WTC11 (cell line): ENCODE measurements around the gene GALNT18. TPM values are rescaled to one million over a fixed set of nuclear protein-coding genes. Genes with fewer than 3 reads are reported as not detected.
A peak's percentile ranks its signal among the peaks of the same experiment; 100 is the strongest.

Experiments used
- ATAC-seq: fragments of 200-7000 bp; cut with Tn5 transposase; 2 replicates; pipeline ENCODE4 v1.10.0; 2021; ENCODE audit warnings: mild to moderate bottlenecking, moderate library complexity
- CTCF ChIA-PET: fragments of 300-600 bp; sonication (Branson Sonifier 250); formaldehyde crosslinking; loops from one replicate; lab custom pipeline; 2021; ENCODE audit warnings: antibody characterized with exemption; lab: Charles Lee
- POLR2A ChIA-PET: fragments of 350-600 bp; sonication (Branson Sonifier 250); formaldehyde crosslinking; loops from one replicate; lab custom pipeline; 2021; ENCODE audit warnings: antibody characterized with exemption; lab: Charles Lee
- DNase-seq: peaks from one replicate; pipeline ENCODE4 v3.0.0; 2021; ENCODE audit warnings: low spot score
- H3K27ac Mint-ChIP-seq: 2 replicates; pipeline ENCODE4 v1.8.0; 2021; ENCODE audit warnings: mixed read lengths
- H3K27me3 Mint-ChIP-seq: 2 replicates; pipeline ENCODE4 v1.8.0; 2021; ENCODE audit warnings: low read depth, mild to moderate bottlenecking, moderate library complexity, mixed read lengths
- H3K36me3 Mint-ChIP-seq: 2 replicates; pipeline ENCODE4 v1.8.0; 2021; ENCODE audit warnings: mixed read lengths
- H3K4me1 Mint-ChIP-seq: 2 replicates; pipeline ENCODE4 v1.8.0; 2022; ENCODE audit warnings: mixed read lengths
- H3K4me3 Mint-ChIP-seq: 2 replicates; pipeline ENCODE4 v1.8.0; 2021; ENCODE audit warnings: mild to moderate bottlenecking, moderate library complexity, mixed read lengths
- H3K9me3 Mint-ChIP-seq: 2 replicates; pipeline ENCODE4 v1.8.0; 2021; ENCODE audit warnings: mixed read lengths
- ATF1 ChIP-seq: sonication (generic); formaldehyde crosslinking; IDR thresholded peaks from 2 replicates; pipeline ENCODE4 v1.8.1; 2023; ENCODE audit warnings: mild to moderate bottlenecking, moderate library complexity, missing genetic modification reagents
- ATF2 ChIP-seq: sonication (generic); formaldehyde crosslinking; IDR thresholded peaks from 2 replicates; pipeline ENCODE4 v1.8.1; 2022; ENCODE audit warnings: low read depth, missing genetic modification reagents, borderline replicate concordance
- ATF6 ChIP-seq: sonication (generic); formaldehyde crosslinking; IDR thresholded peaks from 2 replicates; pipeline ENCODE4 v1.8.1; 2023; ENCODE audit warnings: mild to moderate bottlenecking, missing genetic modification reagents
- CREM ChIP-seq: sonication (generic); formaldehyde crosslinking; IDR thresholded peaks from 2 replicates; pipeline ENCODE4 v1.8.1; 2022; ENCODE audit warnings: mild to moderate bottlenecking, missing genetic modification reagents, moderate library complexity
- FOXJ3 ChIP-seq: sonication (generic); formaldehyde crosslinking; IDR thresholded peaks from 2 replicates; pipeline ENCODE4 v1.9.0; 2021; ENCODE audit warnings: missing genetic modification reagents, mild to moderate bottlenecking, borderline replicate concordance
- FOXP1 ChIP-seq: sonication (generic); formaldehyde crosslinking; IDR thresholded peaks from 2 replicates; pipeline ENCODE4 v1.8.0; 2022; ENCODE audit warnings: missing genetic modification reagents, mild to moderate bottlenecking, moderate library complexity, borderline replicate concordance
- GTF2I ChIP-seq: fragments of 250-450 bp; sonication (Bioruptor Pico); conservative IDR thresholded peaks from 2 replicates; pipeline ENCODE4 v1.4.0; 2021; ENCODE audit warnings: mild to moderate bottlenecking
- KAT7 ChIP-seq: sonication (generic); formaldehyde crosslinking; IDR thresholded peaks from 2 replicates; pipeline ENCODE4 v1.8.1; 2023; ENCODE audit warnings: missing genetic modification reagents, mild to moderate bottlenecking, borderline replicate concordance
- MXD4 ChIP-seq: fragments of 250-450 bp; sonication (Bioruptor Pico); IDR thresholded peaks from 2 replicates; pipeline ENCODE4 v1.8.0; 2021; ENCODE audit warnings: mild to moderate bottlenecking, moderate library complexity, borderline replicate concordance
- MYBL2 ChIP-seq: sonication (generic); formaldehyde crosslinking; IDR thresholded peaks from 2 replicates; pipeline ENCODE4 v1.8.1; 2023; ENCODE audit warnings: mild to moderate bottlenecking, moderate library complexity, missing genetic modification reagents
- RELA ChIP-seq: sonication (generic); formaldehyde crosslinking; IDR thresholded peaks from 2 replicates; pipeline ENCODE4 v1.8.1; 2022; ENCODE audit warnings: missing genetic modification reagents, mild to moderate bottlenecking, borderline replicate concordance
- RORB ChIP-seq: fragments of 250-450 bp; sonication (Bioruptor Pico); IDR thresholded peaks from 2 replicates; pipeline ENCODE4 v1.9.0; 2021; ENCODE audit warnings: mild to moderate bottlenecking
- SMAD3 ChIP-seq: sonication (generic); formaldehyde crosslinking; IDR thresholded peaks from 2 replicates; pipeline ENCODE4 v1.8.0; 2022; ENCODE audit warnings: missing genetic modification reagents, mild to moderate bottlenecking, borderline replicate concordance
- SMAD4 ChIP-seq: sonication (generic); formaldehyde crosslinking; IDR thresholded peaks from 2 replicates; pipeline ENCODE4 v1.8.0; 2022; ENCODE audit warnings: mild to moderate bottlenecking, missing genetic modification reagents
- TEAD1 ChIP-seq: sonication (generic); formaldehyde crosslinking; IDR thresholded peaks from 2 replicates; pipeline ENCODE4 v1.8.0; 2022; ENCODE audit warnings: mild to moderate bottlenecking, missing genetic modification reagents
- USF1 ChIP-seq: sonication (generic); formaldehyde crosslinking; IDR thresholded peaks from 2 replicates; pipeline ENCODE4 v1.8.0; 2022; ENCODE audit warnings: mild to moderate bottlenecking, missing genetic modification reagents
- USF2 ChIP-seq: sonication (generic); formaldehyde crosslinking; IDR thresholded peaks from 2 replicates; pipeline ENCODE4 v1.8.1; 2023; ENCODE audit warnings: mild to moderate bottlenecking, missing genetic modification reagents, moderate library complexity
- ZNF121 ChIP-seq: sonication (generic); formaldehyde crosslinking; IDR thresholded peaks from 2 replicates; pipeline ENCODE4 v1.8.0; 2023; ENCODE audit warnings: missing genetic modification reagents
- ZNF317 ChIP-seq: sonication (generic); formaldehyde crosslinking; IDR thresholded peaks from 2 replicates; pipeline ENCODE4 v1.8.1; 2023; ENCODE audit warnings: low read depth, mild to moderate bottlenecking, moderate library complexity, missing genetic modification reagents, borderline replicate concordance
- total RNA-seq: library from RNA; stranded (reverse); gene quantifications from 3 replicates; pipeline ENCODE4 v1.2.3, GENCODE V29; 2021
- TF ChIP-seq, protein P1 (sequence below): sonication (generic); formaldehyde crosslinking; IDR thresholded peaks from 2 replicates; pipeline ENCODE4 v1.8.1; 2023; ENCODE audit warnings: mild to moderate bottlenecking, missing genetic modification reagents, borderline replicate concordance
- TF ChIP-seq, protein P2 (sequence below): sonication (generic); formaldehyde crosslinking; IDR thresholded peaks from 2 replicates; pipeline ENCODE4 v1.8.1; 2022; ENCODE audit warnings: mild to moderate bottlenecking, moderate library complexity, missing genetic modification reagents

GALNT18 gene
- total RNA-seq, 1 experiment from 2014 or later: 5.0 TPM

- TF ChIP-seq, protein P1, sequence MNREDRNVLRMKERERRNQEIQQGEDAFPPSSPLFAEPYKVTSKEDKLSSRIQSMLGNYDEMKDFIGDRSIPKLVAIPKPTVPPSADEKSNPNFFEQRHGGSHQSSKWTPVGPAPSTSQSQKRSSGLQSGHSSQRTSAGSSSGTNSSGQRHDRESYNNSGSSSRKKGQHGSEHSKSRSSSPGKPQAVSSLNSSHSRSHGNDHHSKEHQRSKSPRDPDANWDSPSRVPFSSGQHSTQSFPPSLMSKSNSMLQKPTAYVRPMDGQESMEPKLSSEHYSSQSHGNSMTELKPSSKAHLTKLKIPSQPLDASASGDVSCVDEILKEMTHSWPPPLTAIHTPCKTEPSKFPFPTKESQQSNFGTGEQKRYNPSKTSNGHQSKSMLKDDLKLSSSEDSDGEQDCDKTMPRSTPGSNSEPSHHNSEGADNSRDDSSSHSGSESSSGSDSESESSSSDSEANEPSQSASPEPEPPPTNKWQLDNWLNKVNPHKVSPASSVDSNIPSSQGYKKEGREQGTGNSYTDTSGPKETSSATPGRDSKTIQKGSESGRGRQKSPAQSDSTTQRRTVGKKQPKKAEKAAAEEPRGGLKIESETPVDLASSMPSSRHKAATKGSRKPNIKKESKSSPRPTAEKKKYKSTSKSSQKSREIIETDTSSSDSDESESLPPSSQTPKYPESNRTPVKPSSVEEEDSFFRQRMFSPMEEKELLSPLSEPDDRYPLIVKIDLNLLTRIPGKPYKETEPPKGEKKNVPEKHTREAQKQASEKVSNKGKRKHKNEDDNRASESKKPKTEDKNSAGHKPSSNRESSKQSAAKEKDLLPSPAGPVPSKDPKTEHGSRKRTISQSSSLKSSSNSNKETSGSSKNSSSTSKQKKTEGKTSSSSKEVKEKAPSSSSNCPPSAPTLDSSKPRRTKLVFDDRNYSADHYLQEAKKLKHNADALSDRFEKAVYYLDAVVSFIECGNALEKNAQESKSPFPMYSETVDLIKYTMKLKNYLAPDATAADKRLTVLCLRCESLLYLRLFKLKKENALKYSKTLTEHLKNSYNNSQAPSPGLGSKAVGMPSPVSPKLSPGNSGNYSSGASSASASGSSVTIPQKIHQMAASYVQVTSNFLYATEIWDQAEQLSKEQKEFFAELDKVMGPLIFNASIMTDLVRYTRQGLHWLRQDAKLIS: no peak
Observed at GRCh38 chr11:11602011-11602410, 19.8 kb downstream of the GALNT18 start (continued).

- Mint-ChIP-seq H3K27ac (no peak overlapping the region), H3K27me3 (no peaks in the 10 kb centered on the region), H3K4me3 (no peak overlapping the region), H3K36me3 (no peaks in the 10 kb centered on the region), H3K4me1 (peaks cover 5% of the 10 kb centered on the region), H3K9me3 (peaks cover 24% of the 10 kb centered on the region)
- DNase-seq (no peak), ATAC-seq (no peak)
- TF ChIP-seq ZNF317 (CRISPR knock-in tag) (peak; percentile 53; the same call in 1 of the 2 replicates), ATF1 (CRISPR knock-in tag) (no peak)
- ChIA-PET POLR2A (no interaction called here), CTCF (no interaction called here)
Observed at GRCh38 chr11:11600288-11600687, 21.5 kb downstream of the GALNT18 start.

DNA sequence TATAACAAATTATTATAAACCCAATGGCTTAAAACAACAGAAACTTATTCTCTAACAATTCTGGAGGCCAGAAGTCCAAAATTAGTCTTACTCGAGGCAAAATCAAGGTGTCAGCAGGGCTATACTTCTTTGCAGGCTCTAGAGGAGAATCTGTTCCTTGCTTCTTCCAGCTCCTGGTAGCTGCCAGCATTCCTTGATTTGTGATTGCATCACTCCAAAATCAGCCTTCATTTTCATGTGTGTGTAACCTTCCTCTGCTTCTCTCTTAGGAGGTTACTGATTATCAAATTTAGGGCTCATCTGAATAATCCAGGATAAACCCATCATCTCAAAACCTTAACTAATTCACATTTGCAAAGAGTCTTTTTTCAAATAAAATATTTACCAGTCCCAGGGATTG, 23.6 kb downstream of the GALNT18 start:
- no peak overlapping the region for H3K4me3 Mint-ChIP-seq
- DNase-seq (no peak), ATAC-seq (no peak)
- H3K9me3 Mint-ChIP-seq: peaks cover 20% of the 10 kb centered on the region
- CTCF ChIA-PET: no interaction called here
- TF ChIP-seq ZNF121: no peak
- TF ChIP-seq MYBL2: no peak
- no peak for TF ChIP-seq SMAD3
- no peak for TF ChIP-seq USF2 (CRISPR knock-in tag)
- no peak for TF ChIP-seq RORB (CRISPR knock-in tag)
- no peak for TF ChIP-seq CREM (CRISPR knock-in tag)
- no peak for TF ChIP-seq FOXJ3
- no peak for TF ChIP-seq USF1
- no peak for TF ChIP-seq KAT7 (CRISPR knock-in tag)
- H3K36me3 Mint-ChIP-seq: no peaks in the 10 kb centered on the region
- H3K27ac Mint-ChIP-seq: no peak overlapping the region
- POLR2A ChIA-PET: no interaction called here
- H3K27me3 Mint-ChIP-seq: no peaks in the 10 kb centered on the region
- no peaks in the 10 kb centered on the region for H3K4me1 Mint-ChIP-seq

- no peak for DNase-seq
- H3K27ac Mint-ChIP-seq: no peak overlapping the region
- CTCF ChIA-PET: interaction anchor here (1.0 kb wide), 1 partner anchor 193 kb away, joined by 3 read pairs; no protein-coding TSS in a partner anchor
- TF ChIP-seq SMAD4 (CRISPR knock-in tag) (no peak), FOXP1 (CRISPR knock-in tag) (no peak), ATF2 (CRISPR knock-in tag) (no peak), GTF2I (CRISPR knock-in tag) (no peak), MXD4 (CRISPR knock-in tag) (no peak), RELA (CRISPR knock-in tag) (no peak), TEAD1 (no peak), ATF6 (no peak)
- TF ChIP-seq, protein P2, sequence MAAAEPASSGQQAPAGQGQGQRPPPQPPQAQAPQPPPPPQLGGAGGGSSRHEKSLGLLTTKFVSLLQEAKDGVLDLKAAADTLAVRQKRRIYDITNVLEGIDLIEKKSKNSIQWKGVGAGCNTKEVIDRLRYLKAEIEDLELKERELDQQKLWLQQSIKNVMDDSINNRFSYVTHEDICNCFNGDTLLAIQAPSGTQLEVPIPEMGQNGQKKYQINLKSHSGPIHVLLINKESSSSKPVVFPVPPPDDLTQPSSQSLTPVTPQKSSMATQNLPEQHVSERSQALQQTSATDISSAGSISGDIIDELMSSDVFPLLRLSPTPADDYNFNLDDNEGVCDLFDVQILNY (CRISPR knock-in tag): no peak
- TF ChIP-seq, all 79 proteins: peak for 0
- Mint-ChIP-seq H3K27me3 (no peaks in the 10 kb centered on the region), H3K4me1 (peaks cover 19% of the 10 kb centered on the region), H3K36me3 (no peaks in the 10 kb centered on the region), H3K4me3 (no peak overlapping the region), H3K9me3 (no peaks in the 10 kb centered on the region)
- ATAC-seq: no peak
- POLR2A ChIA-PET: no interaction called here
Observed at GRCh38 chr11:11594162-11594561, 27.6 kb downstream of the GALNT18 start.
